K562 (cell line): ENCODE results near the gene NUDT21. TPM values are rescaled to one million over a fixed set of nuclear protein-coding genes. Genes with fewer than 3 reads are reported as not detected.

Source experiments
- ARID1B ChIP-seq: fragments of 450-650 bp; IDR thresholded peaks from 2 replicates; pipeline ENCODE4 v1.6.1; 2016; ENCODE audit warnings: antibody characterized with exemption, mild to moderate bottlenecking, inconsistent platforms
- CEBPZ ChIP-seq: fragments of 150-350 bp; IDR thresholded peaks from 2 replicates; pipeline ENCODE4 v1.6.1; 2014; ENCODE audit warnings: low read depth, mild to moderate bottlenecking, low read length, borderline replicate concordance
- DNMT1 ChIP-seq: fragments of 450-650 bp; IDR thresholded peaks from 2 replicates; pipeline ENCODE4 v1.6.1; 2016; ENCODE audit warnings: antibody characterized with exemption, mild to moderate bottlenecking
- IFI16 ChIP-seq: fragments of 250-450 bp; sonication (Bioruptor Pico); IDR thresholded peaks from 2 replicates; pipeline ENCODE4 v2.1.2; 2022; ENCODE audit warnings: mild to moderate bottlenecking, inconsistent platforms
- JUND ChIP-seq, 2 experiments: IDR thresholded peaks; 2 replicates in 1 of 2; 3 replicates in 1 of 2; pipeline ENCODE4 v1.6.1; 2011; ENCODE audit warnings: borderline replicate concordance in 2 of 2, low read depth in 2 of 2, low read length in 2 of 2, improper control_type of control experiment in 1 of 2, missing biosample characterization in 1 of 2, missing genetic modification characterization in 1 of 2, missing genetic modification reagents in 1 of 2
- PHTF2 ChIP-seq: fragments of 250-450 bp; sonication (Bioruptor Pico); IDR thresholded peaks from 2 replicates; pipeline ENCODE4 v1.5.0; 2021; ENCODE audit warnings: mild to moderate bottlenecking
- RREB1 ChIP-seq: fragments of 250-450 bp; sonication (Bioruptor Pico); IDR thresholded peaks from 2 replicates; pipeline ENCODE4 v1.4.0; 2020
- SMARCA4 ChIP-seq: fragments of 450-650 bp; IDR thresholded peaks from 2 replicates; pipeline ENCODE4 v1.6.1; 2016
- VEZF1 ChIP-seq: fragments of 200-800 bp; sonication (Bioruptor generic); IDR thresholded peaks from 2 replicates; pipeline ENCODE4 v1.6.1; 2017; ENCODE audit warnings: missing genetic modification characterization, missing compliant biosample characterization
- ZNF311 ChIP-seq: fragments of 250-450 bp; sonication (Bioruptor Pico); IDR thresholded peaks from 2 replicates; pipeline ENCODE4 v1.4.0; 2020; ENCODE audit warnings: mild to moderate bottlenecking, moderate library complexity
- ZNF644 ChIP-seq: fragments of 200-800 bp; sonication (Bioruptor generic); IDR thresholded peaks from 2 replicates; pipeline ENCODE4 v1.6.1; 2016; ENCODE audit warnings: low read depth, missing genetic modification characterization, missing compliant biosample characterization
- ZNF740 ChIP-seq, 3 experiments: fragments of 200-800 bp in 1 of 3; sonication (Bioruptor generic) in 1 of 3; sonication (generic) in 1 of 3; formaldehyde crosslinking in 1 of 3; IDR thresholded peaks; 2 replicates each; pipeline versions ENCODE4 v1.6.1 to v1.8.0; 2016 to 2022; ENCODE audit warnings: mild to moderate bottlenecking in 2 of 3, missing compliant biosample characterization in 2 of 3, missing genetic modification characterization in 2 of 3, missing genetic modification reagents in 1 of 3
- ZNF79 ChIP-seq: fragments of 250-450 bp; sonication (Bioruptor Pico); IDR thresholded peaks from 2 replicates; pipeline ENCODE4 v1.4.0; 2020; ENCODE audit warnings: low read depth, mild to moderate bottlenecking, moderate library complexity
- ZSCAN32 ChIP-seq: fragments of 450-650 bp; formaldehyde crosslinking; IDR thresholded peaks from 2 replicates; pipeline ENCODE4 v1.4.0; 2020; ENCODE audit warnings: mild to moderate bottlenecking, moderate library complexity
- polyA plus RNA-seq, 8 experiments: library from polyadenylated mRNA; depleted of rRNA in 4 of 8; stranded (reverse) in 5 of 8; unstranded in 3 of 8; fragments of >200 nt; fragmentation: Nextera tagmentation in 2 of 8; fragmentation: Illumina TruSeq in 1 of 8; extraction: Ambion mirVana in 2 of 8; extraction: Trizol in 1 of 8; gene quantifications; 2 replicates each; pipeline versions ENCODE4 v1.2.1 to v1.2.3, GENCODE V29; 2011 to 2014; ENCODE audit warnings: inconsistent platforms in 1 of 8, missing spikeins in 1 of 8
- total RNA-seq, 7 experiments: library from RNA; depleted of rRNA in 6 of 7; stranded (reverse); fragments of >200 nt in 6 of 7; fragmentation: Illumina TruSeq in 2 of 7; extraction: Trizol in 2 of 7; gene quantifications; 2 replicates each; pipeline versions ENCODE4 v1.2.1 to v1.2.3, GENCODE V29; 2011 to 2021; ENCODE audit warnings: low replicate concordance in 1 of 7

Gene NUDT21
- total and polyA plus RNA-seq, 9 of the 15 experiments (the other 6 are each of a cell fraction or from before 2014, with no cell fraction given) = 62.4 to 218 (median 121) TPM

- TF ChIP-seq RREB1 (CRISPR knock-in tag) (no peak), ZNF79 (CRISPR knock-in tag) (no peak), CEBPZ (no peak), DNMT1 (no peak), JUND (IDR thresholded peaks at IDR 0.05; ENCODE audit: borderline replicate concordance, low read depth, low read length) (peak; percentile 51; the same call in 1 of the 2 replicates), JUND (tag; IDR thresholded peaks at IDR 0.05; ENCODE audit: borderline replicate concordance, low read depth, low read length) (no peak), ZSCAN32 (CRISPR knock-in tag) (no peak), ZNF644 (no peak), ZNF311 (CRISPR knock-in tag) (no peak), ARID1B (0 out of 2 replicates have a peak, but pooled peaks have one; percentile 14), IFI16 (no peak), PHTF2 (CRISPR knock-in tag) (no peak), SMARCA4 (0 out of 2 replicates have a peak, but pooled peaks have one; percentile 40), ZNF740 (CRISPR knock-in tag; IDR thresholded peaks at IDR 0.05) (no peak; the same call in 1 of the 2 replicates), ZNF740 (tag; IDR thresholded peaks at IDR 0.05) (0 out of 4 replicates have a peak, but pooled peaks of 1 of the 2 experiments have one; percentile 18), VEZF1 (CRISPR knock-in tag) (no peak)
Observed at GRCh38 chr16:56421976-56422669, 29.0 kb downstream of the NUDT21 start (continued).
